A549 (cell line): Measurements from ENCODE around the gene MAG.

Experiments used
- CEBPB ChIP-seq, 2 experiments: fragments of >200 bp in 1 of 2; sonication (Bioruptor Twin) in 1 of 2; formaldehyde crosslinking in 1 of 2; IDR thresholded peaks; 2 replicates each; pipeline ENCODE4 v1.6.1; 2012 to 2016
- CTCF ChIP-seq: fragments of >200 bp; sonication (Bioruptor Twin); formaldehyde crosslinking; IDR thresholded peaks from 3 replicates; pipeline ENCODE4 v1.5.1; 2016
- NR3C1 ChIP-seq: fragments of >200 bp; sonication (Bioruptor Twin); formaldehyde crosslinking; IDR thresholded peaks from 3 replicates; pipeline ENCODE4 v1.6.1; 2017
- RFX5 ChIP-seq: fragments of 450-650 bp; IDR thresholded peaks from 2 replicates; pipeline ENCODE4 v1.7.1; 2014; ENCODE audit warnings: antibody characterized with exemption, mild to moderate bottlenecking, moderate library complexity
- RNF2 ChIP-seq: fragments of 200-600 bp; sonication (generic); IDR thresholded peaks from 2 replicates; pipeline ENCODE4 v1.6.1; 2016; ENCODE audit warnings: low read depth, mild to moderate bottlenecking, antibody characterized with exemption, moderate library complexity, borderline replicate concordance
- TFCP2L1 ChIP-seq: fragments of 250-450 bp; sonication (Bioruptor Pico); IDR thresholded peaks from 2 replicates; pipeline ENCODE4 v1.5.0; 2021; ENCODE audit warnings: mild to moderate bottlenecking
- TF ChIP-seq, protein P1 (sequence below): IDR thresholded peaks from 2 replicates; pipeline ENCODE4 v1.6.1; 2012

DNA sequence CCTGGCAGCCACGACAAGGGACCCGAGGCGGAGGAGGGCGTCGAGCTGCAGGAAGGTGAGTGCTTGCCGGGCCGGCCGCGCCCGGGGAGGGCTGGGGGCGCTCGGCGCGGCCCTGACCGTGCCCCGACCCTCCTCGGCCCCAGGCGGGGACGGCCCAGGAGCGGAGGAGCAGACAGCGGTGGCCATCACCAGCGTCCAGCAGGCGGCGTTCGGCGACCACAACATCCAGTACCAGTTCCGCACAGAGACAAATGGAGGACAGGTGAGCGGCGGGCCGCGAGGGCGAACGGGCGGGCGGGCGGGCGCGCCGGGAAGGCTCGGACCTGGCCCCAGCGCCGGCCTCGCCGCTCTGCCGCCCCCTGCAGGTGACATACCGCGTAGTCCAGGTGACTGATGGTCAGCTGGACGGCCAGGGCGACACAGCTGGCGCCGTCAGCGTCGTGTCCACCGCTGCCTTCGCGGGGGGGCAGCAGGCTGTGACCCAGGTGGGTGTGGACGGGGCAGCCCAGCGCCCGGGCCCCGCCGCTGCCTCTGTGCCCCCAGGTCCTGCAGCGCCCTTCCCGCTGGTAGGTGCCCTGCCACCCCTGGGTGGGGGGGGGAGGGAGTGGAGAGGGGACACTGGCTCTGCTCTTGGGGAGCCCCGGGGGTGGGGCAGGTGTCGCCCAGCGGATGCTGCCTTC is 22.4 kb upstream of the MAG start:
- TF ChIP-seq NR3C1 (no peak), TFCP2L1 (CRISPR knock-in tag) (0 out of 2 replicates have a peak, but pooled peaks have one; percentile 19), RNF2 (no peak), RFX5 (no peak), CTCF (peak; percentile 100), CEBPB (IDR thresholded peaks at IDR 0.05) (no peak)
- TF ChIP-seq, protein P1, sequence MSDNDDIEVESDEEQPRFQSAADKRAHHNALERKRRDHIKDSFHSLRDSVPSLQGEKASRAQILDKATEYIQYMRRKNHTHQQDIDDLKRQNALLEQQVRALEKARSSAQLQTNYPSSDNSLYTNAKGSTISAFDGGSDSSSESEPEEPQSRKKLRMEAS: peak; percentile 74
